ENCODE data around the gene KLF1.
A peak's percentile ranks its signal among the peaks of the same experiment; 100 is the strongest.
"Not testable (repeated sequence)": the region's sequence is repeated elsewhere in the genome, so short reads cannot be mapped to it uniquely, and the experiment has no call there.

KLF1 gene

GRCh38 chr19:12890787-12891552, 4.0 kb upstream of the KLF1 start, which contains the start of gene GCDH:
TSS of gene GCDH (plus strand) at chr19:12891160. CDS start at chr19:12891305, 145 bp downstream.
- peak; percentile 100 for DNase-seq

- DNase-seq, result not testable (repeated sequence)
These were observed 3.3 kb upstream of the KLF1 start for GRCh38 chr19:12890299-12890786.

- no peak for DNase-seq
These were observed 1.1 kb upstream of the KLF1 start for GRCh38 chr19:12888006-12888603.

- DNase-seq, result no peak
These were observed 391 bp downstream of the KLF1 start for GRCh38 chr19:12886651-12886968.

GRCh38 chr19:12885749-12886650, 1.0 kb downstream of the KLF1 start:
- no peak for DNase-seq

- no peak for DNase-seq
These were observed 1.9 kb downstream of the KLF1 start for GRCh38 chr19:12884926-12885748.

- no peak for DNase-seq
These were observed 2.4 kb downstream of the KLF1 start for GRCh38 chr19:12884627-12884925.

GRCh38 chr19:12884202-12884601, 2.8 kb downstream of the KLF1 start:
- no peak for DNase-seq

GRCh38 chr19:12882589-12882988, 4.4 kb downstream of the KLF1 start:
- no peak for DNase-seq

GRCh38 chr19:12881172-12881808, 5.7 kb downstream of the KLF1 start, which contains the start of gene DNASE2:
TSS of gene DNASE2 (minus strand) at chr19:12881449. CDS start at chr19:12881375, 74 bp downstream.
- peak; percentile 99 for DNase-seq

GRCh38 chr19:12880551-12881171, 6.3 kb downstream of the KLF1 start:
- peak; percentile 64 for DNase-seq

GRCh38 chr19:12875086-12875485, 11.9 kb downstream of the KLF1 start:
- DNase-seq, result no peak

- no peak for DNase-seq
These were observed 12.9 kb downstream of the KLF1 start for GRCh38 chr19:12873891-12874745.

- DNase-seq, result no peak
These were observed 13.8 kb downstream of the KLF1 start for GRCh38 chr19:12872941-12873890.

GRCh38 chr19:12872255-12872654, 14.7 kb downstream of the KLF1 start:
- no peak for DNase-seq

GRCh38 chr19:12871681-12872080, 15.3 kb downstream of the KLF1 start:
- DNase-seq, result no peak

- no peak for DNase-seq
These were observed 18.4 kb downstream of the KLF1 start for GRCh38 chr19:12868540-12869112.

GRCh38 chr19:12867120-12868099, 19.6 kb downstream of the KLF1 start:
- DNase-seq, result no peak
